D721Med (cell line): ENCODE measurements around the gene ITM2B.

Experiments
- DNase-seq: peaks from one replicate; pipeline ENCODE4 v3.0.0; 2011; ENCODE audit warnings: low spot score; ENCODE audit not compliant: insufficient read length
- FAIRE-seq: peaks from 2 replicates; lab custom pipeline; 2011; peaks lifted over from hg19 to GRCh38; lab: Jason Lieb, UNC
- TF ChIP-seq, protein P1 (sequence below): IDR thresholded peaks from 2 replicates; pipeline ENCODE4 v1.5.1; 2012; ENCODE audit warnings: mild to moderate bottlenecking, control low read depth; ENCODE audit not compliant: insufficient read depth; ENCODE audit errors: missing control alignments

Gene ITM2B

DNA sequence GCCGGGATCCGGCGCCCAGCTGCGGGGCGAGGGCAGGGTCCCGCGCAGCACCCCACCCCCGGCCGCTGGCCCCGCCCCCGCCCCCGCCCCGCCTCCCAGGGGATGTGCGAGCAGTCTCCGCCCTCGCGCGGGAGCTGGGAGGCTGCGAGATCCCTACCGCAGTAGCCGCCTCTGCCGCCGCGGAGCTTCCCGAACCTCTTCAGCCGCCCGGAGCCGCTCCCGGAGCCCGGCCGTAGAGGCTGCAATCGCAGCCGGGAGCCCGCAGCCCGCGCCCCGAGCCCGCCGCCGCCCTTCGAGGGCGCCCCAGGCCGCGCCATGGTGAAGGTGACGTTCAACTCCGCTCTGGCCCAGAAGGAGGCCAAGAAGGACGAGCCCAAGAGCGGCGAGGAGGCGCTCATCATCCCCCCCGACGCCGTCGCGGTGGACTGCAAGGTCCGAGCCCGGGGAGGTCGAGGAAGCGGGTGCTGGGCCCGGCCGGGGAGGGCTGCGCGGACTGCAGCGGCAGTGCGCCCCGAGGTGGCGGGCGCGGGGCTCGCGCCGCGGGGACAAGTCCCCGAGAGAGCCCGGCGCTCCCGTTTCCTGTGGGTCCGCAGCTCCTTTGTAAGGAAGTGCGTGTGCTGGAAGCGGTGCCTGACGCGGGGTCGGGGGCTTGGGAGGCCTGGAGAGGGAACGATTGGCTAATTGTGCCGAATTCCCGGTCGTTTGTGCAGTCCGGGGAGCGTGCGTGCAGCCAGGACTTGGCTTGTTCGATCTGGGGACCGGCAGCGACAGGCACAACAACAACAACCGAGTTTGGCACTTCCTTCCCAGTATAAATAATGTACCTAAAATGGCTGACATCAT, at the start of gene ITM2B:
Gene ITM2B, plus strand, starts transcription at position 161 of the 843 bp plus-strand sequence. Its CDS starts 155 bp downstream, at position 316.
- FAIRE-seq (no peak), DNase-seq (peak; percentile 40)
- TF ChIP-seq, protein P1, sequence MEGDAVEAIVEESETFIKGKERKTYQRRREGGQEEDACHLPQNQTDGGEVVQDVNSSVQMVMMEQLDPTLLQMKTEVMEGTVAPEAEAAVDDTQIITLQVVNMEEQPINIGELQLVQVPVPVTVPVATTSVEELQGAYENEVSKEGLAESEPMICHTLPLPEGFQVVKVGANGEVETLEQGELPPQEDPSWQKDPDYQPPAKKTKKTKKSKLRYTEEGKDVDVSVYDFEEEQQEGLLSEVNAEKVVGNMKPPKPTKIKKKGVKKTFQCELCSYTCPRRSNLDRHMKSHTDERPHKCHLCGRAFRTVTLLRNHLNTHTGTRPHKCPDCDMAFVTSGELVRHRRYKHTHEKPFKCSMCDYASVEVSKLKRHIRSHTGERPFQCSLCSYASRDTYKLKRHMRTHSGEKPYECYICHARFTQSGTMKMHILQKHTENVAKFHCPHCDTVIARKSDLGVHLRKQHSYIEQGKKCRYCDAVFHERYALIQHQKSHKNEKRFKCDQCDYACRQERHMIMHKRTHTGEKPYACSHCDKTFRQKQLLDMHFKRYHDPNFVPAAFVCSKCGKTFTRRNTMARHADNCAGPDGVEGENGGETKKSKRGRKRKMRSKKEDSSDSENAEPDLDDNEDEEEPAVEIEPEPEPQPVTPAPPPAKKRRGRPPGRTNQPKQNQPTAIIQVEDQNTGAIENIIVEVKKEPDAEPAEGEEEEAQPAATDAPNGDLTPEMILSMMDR = peak; percentile 40

DNA sequence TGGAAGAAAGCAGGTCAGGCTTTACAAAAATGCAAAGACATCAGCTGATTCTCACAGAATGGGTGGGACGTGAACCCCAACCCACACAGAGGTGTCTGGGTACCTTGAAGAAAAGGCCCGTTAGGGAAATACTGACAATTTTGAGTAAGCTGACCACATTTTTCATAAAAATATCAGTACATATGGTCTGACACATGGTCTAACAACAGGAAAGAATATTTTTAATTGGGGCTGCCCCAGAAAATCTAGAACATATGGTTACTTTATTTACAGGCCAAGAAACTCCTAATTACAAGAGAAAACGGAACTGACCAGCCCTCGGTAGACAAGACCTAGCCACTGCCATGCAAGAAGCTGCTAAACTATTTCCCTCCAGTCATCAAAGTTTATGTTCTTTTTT, 48.7 kb upstream of the ITM2B start:
- TF ChIP-seq, protein P1 = no peak
- FAIRE-seq (no peak), DNase-seq (no peak)

DNA sequence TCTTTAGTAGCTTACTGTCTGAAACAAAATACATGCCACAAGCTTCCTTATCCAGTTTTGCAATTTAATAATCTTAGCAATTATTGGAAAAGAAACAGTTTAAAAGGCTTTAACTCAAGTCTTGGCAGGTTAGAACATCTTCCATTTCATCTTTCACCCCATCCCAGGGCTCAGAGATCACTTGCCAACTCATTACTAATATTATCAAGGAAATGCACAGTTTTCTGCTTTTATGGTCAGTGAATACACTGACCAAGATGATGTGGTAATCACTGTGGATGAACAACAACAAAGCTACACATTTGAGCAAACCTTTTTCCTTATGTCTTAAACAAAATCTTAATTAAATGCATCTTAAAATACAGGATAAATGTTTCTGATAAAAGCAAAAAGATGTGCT, 48.0 kb upstream of the ITM2B start:
- TF ChIP-seq, protein P1 = no peak
- no peak for FAIRE-seq
- DNase-seq = no peak

GRCh38 chr13:48186722-48187121, 46.3 kb upstream of the ITM2B start:
- TF ChIP-seq, protein P1 = no peak
- FAIRE-seq (no peak), DNase-seq (no peak)

DNA sequence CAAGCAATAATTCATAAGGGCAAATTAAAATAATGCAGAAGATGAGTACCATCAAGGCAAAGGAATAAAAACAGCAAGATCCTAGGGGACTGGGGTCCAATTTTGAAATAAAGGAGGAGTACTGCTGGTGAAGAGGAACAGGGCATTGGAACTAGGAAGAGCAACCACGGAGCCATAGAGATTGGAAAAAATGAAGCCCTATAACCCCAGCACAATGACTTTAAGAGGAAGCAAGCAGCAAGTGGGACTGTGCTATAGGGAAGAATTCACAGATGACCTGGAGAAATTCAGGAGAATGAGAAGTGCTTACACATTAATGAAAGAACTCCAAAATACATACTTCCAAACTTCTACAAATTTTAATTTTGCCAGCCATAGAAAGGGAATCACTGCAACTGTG, 44.9 kb upstream of the ITM2B start:
- FAIRE-seq (no peak), DNase-seq (no peak)
- TF ChIP-seq, protein P1 = no peak

GRCh38 chr13:48188601-48189000, 44.4 kb upstream of the ITM2B start:
- TF ChIP-seq, protein P1 = no peak
- DNase-seq (no peak), FAIRE-seq (no peak)

DNA sequence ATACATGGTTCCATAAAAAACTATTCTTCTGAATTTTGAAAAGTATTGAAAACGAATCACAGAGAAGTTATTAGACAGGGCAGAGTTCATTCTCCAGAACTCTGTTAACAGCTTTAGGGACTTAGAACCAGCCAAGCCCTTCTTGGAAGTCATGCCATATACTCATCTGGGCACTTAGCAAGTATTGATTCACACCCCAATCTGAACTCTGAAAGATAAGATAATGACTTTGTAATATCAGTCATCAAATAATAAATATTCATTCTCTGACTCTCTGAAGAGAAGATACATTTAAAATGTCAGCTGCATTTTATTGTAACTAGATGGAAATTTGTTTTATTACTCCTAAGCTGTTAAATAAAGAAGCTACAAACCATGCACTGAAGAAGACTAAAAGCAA, 43.8 kb upstream of the ITM2B start:
- FAIRE-seq (no peak), DNase-seq (no peak)
- TF ChIP-seq, protein P1 = no peak
